Measurements from ENCODE around the gene GRK3. TPM values are rescaled to one million over a fixed set of nuclear protein-coding genes. Genes with fewer than 3 reads are reported as not detected.

GRK3 gene
- total RNA-seq, 1 donor from 2014 or later: 34.3 TPM

GRCh38 chr22:25680956-25681355, 116.5 kb downstream of the GRK3 start:
- Histone ChIP-seq H3K4me1 (no peaks in the 10 kb centered on the region), H3K36me3 (no peaks in the 10 kb centered on the region), H3K27me3 (ENCODE audit: low read depth) (no peaks in the 10 kb centered on the region), H3K27ac (no peak overlapping the region), H3K4me3 (no peak overlapping the region), H3K9me3 (no peaks in the 10 kb centered on the region)
- ATAC-seq: no peak
- intact Hi-C loops (cut with DNase I): no loop called here
- no peak for TF ChIP-seq CTCF (IDR thresholded peaks at IDR 0.05)
- DNase-seq: no peak

- ATAC-seq (no peak), DNase-seq (no peak)
- no peak for TF ChIP-seq CTCF (IDR thresholded peaks at IDR 0.05)
Observed at GRCh38 chr22:25682109-25682508, 117.6 kb downstream of the GRK3 start.

GRCh38 chr22:25688627-25689026, 124.2 kb downstream of the GRK3 start:
- Histone ChIP-seq H3K27me3 (ENCODE audit: low read depth) (no peaks in the 10 kb centered on the region), H3K4me1 (no peaks in the 10 kb centered on the region), H3K4me3 (no peak overlapping the region), H3K36me3 (peaks cover 20% of the 10 kb centered on the region), H3K27ac (no peak overlapping the region), H3K9me3 (no peaks in the 10 kb centered on the region)
- DNase-seq (no peak), ATAC-seq (no peak)
- TF ChIP-seq CTCF (IDR thresholded peaks at IDR 0.05): no peak
- intact Hi-C loops (cut with DNase I): no loop called here

More at GRCh38 chr22:25682109-25682508, 117.6 kb downstream of the GRK3 start:
- intact Hi-C loops (cut with DNase I): no loop called here
- no peaks in the 10 kb centered on the region for H3K9me3 ChIP-seq
- no peaks in the 10 kb centered on the region for H3K4me1 ChIP-seq
- no peak overlapping the region for H3K27ac ChIP-seq
- H3K36me3 ChIP-seq: no peaks in the 10 kb centered on the region
- H3K4me3 ChIP-seq: no peak overlapping the region
- no peaks in the 10 kb centered on the region for H3K27me3 ChIP-seq (ENCODE audit: low read depth)

- no peaks in the 10 kb centered on the region for H3K9me3 ChIP-seq
- intact Hi-C loops (cut with DNase I): no loop called here
- ATAC-seq (no peak), DNase-seq (no peak)
- no peaks in the 10 kb centered on the region for H3K4me1 ChIP-seq
- peaks cover 20% of the 10 kb centered on the region for H3K36me3 ChIP-seq
- H3K4me3 ChIP-seq: no peak overlapping the region
- no peak overlapping the region for H3K27ac ChIP-seq
- no peaks in the 10 kb centered on the region for H3K27me3 ChIP-seq (ENCODE audit: low read depth)
- no peak for TF ChIP-seq CTCF (IDR thresholded peaks at IDR 0.05)
Observed at GRCh38 chr22:25689631-25690030, 125.2 kb downstream of the GRK3 start.

GRCh38 chr22:25690798-25691197, 126.3 kb downstream of the GRK3 start:
- intact Hi-C loops (cut with DNase I): no loop called here
- H3K36me3 ChIP-seq: peaks cover 24% of the 10 kb centered on the region
- H3K27me3 ChIP-seq (ENCODE audit: low read depth): no peaks in the 10 kb centered on the region
- no peak for TF ChIP-seq CTCF (IDR thresholded peaks at IDR 0.05)
- no peak overlapping the region for H3K27ac ChIP-seq
- no peaks in the 10 kb centered on the region for H3K4me1 ChIP-seq
- ATAC-seq (no peak), DNase-seq (no peak)
- H3K4me3 ChIP-seq: no peak overlapping the region
- no peaks in the 10 kb centered on the region for H3K9me3 ChIP-seq

All from lower lobe of right lung (tissue), 2 donors.